Measurements from ENCODE around the gene IL5. TPM values are rescaled to one million over a fixed set of nuclear protein-coding genes. Genes with fewer than 3 reads are reported as not detected.

IL5 gene
- total and polyA plus RNA-seq, 2 of the 13 experiments (the other 11 are each of a cell fraction or from before 2014, with no cell fraction given): not detected

DNA sequence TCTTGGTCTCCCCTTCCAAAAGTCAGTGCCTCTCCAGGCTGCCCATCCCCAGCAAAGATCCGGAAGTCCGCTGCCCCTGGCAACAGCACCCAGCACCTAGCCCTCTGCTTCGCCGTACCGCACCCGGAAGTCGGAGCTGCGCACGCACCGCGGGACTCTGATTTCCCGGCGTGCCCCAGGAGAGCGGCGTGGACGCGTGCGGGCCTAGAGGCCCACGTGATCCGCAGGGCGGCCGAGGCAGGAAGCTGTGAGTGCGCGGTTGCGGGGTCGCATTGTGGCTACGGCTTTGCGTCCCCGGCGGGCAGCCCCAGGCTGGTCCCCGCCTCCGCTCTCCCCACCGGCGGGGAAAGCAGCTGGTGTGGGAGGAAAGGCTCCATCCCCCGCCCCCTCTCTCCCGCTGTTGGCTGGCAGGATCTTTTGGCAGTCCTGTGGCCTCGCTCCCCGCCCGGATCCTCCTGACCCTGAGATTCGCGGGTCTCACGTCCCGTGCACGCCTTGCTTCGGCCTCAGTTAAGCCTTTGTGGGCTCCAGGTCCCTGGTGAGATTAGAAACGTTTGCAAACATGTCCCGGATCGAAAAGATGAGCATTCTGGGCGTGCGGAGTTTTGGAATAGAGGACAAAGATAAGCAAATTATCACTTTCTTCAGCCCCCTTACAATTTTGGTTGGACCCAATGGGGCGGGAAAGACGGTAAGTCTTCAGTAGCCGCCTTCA, 13.6 kb upstream of the IL5 start, which contains the start of gene RAD50 (continued):
- TF ChIP-seq ZFY (CRISPR knock-in tag; IDR thresholded peaks at IDR 0.05) (peak; percentile 95), CENPBD1 (CRISPR knock-in tag; IDR thresholded peaks at IDR 0.05; ENCODE audit: borderline replicate concordance, low read depth) (no peak; the same call in 1 of the 2 replicates), TSC22D2 (CRISPR knock-in tag; IDR thresholded peaks at IDR 0.05; ENCODE audit: borderline replicate concordance) (peak; percentile 95; the same call in 1 of the 2 replicates), GABPA (IDR thresholded peaks at IDR 0.05; ENCODE audit: low read depth, low read length) (peak; percentile 69), GABPA (CRISPR knock-in tag; IDR thresholded peaks at IDR 0.05; ENCODE audit: low read depth) (peak; percentile 92), SMARCC2 (IDR thresholded peaks at IDR 0.05) (no peak), SMAD9 (CRISPR knock-in tag; IDR thresholded peaks at IDR 0.05) (peak; percentile 95), SKI (IDR thresholded peaks at IDR 0.05; ENCODE audit: partially characterized antibody) (no peak), WIZ (CRISPR knock-in tag; IDR thresholded peaks at IDR 0.05) (peak; percentile 88), ATF1 (CRISPR knock-in tag; IDR thresholded peaks at IDR 0.05) (peak; percentile 15), JUNB (CRISPR knock-in tag; IDR thresholded peaks at IDR 0.05; ENCODE audit: borderline replicate concordance) (peak; percentile 70; the same call in 1 of the 2 replicates), ZNF639 (CRISPR knock-in tag; conservative IDR thresholded peaks at IDR 0.05) (peak; percentile 89), ZNF577 (CRISPR knock-in tag; IDR thresholded peaks at IDR 0.05; ENCODE audit: borderline replicate concordance, low read depth) (no peak), SSRP1 (CRISPR knock-in tag; IDR thresholded peaks at IDR 0.05) (no peak), ZNF713 (CRISPR knock-in tag; IDR thresholded peaks at IDR 0.05) (peak; percentile 96; the same call in 1 of the 2 replicates), ZBTB1 (CRISPR knock-in tag; IDR thresholded peaks at IDR 0.05; ENCODE audit: borderline replicate concordance) (peak; percentile 98), ZSCAN21 (CRISPR knock-in tag; IDR thresholded peaks at IDR 0.05; ENCODE audit: borderline replicate concordance) (peak; percentile 86), ZNF569 (CRISPR knock-in tag; IDR thresholded peaks at IDR 0.05; ENCODE audit: borderline replicate concordance) (no peak), ZNF546 (CRISPR knock-in tag; conservative IDR thresholded peaks at IDR 0.05) (peak; percentile 41; the same call in 1 of the 2 replicates), ZNF670 (CRISPR knock-in tag; IDR thresholded peaks at IDR 0.05; ENCODE audit: borderline replicate concordance) (no peak), HMGA1 (CRISPR knock-in tag; conservative IDR thresholded peaks at IDR 0.05) (no peak), EZH2 (conservative IDR thresholded peaks at IDR 0.05; ENCODE audit: low read depth, low read length) (no peak), RFX1 (IDR thresholded peaks at IDR 0.05) (peak; percentile 79), TGIF2 (CRISPR knock-in tag; IDR thresholded peaks at IDR 0.05) (peak; percentile 92), ZNF343 (CRISPR knock-in tag; IDR thresholded peaks at IDR 0.05) (peak; percentile 96; the same call in 1 of the 2 replicates), ZNF841 (CRISPR knock-in tag; IDR thresholded peaks at IDR 0.05; ENCODE audit: borderline replicate concordance) (peak; percentile 93)
- TF ChIP-seq, protein P1, sequence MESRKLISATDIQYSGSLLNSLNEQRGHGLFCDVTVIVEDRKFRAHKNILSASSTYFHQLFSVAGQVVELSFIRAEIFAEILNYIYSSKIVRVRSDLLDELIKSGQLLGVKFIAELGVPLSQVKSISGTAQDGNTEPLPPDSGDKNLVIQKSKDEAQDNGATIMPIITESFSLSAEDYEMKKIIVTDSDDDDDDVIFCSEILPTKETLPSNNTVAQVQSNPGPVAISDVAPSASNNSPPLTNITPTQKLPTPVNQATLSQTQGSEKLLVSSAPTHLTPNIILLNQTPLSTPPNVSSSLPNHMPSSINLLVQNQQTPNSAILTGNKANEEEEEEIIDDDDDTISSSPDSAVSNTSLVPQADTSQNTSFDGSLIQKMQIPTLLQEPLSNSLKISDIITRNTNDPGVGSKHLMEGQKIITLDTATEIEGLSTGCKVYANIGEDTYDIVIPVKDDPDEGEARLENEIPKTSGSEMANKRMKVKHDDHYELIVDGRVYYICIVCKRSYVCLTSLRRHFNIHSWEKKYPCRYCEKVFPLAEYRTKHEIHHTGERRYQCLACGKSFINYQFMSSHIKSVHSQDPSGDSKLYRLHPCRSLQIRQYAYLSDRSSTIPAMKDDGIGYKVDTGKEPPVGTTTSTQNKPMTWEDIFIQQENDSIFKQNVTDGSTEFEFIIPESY (CRISPR knock-in tag; IDR thresholded peaks at IDR 0.05): peak; percentile 63; the same call in 1 of the 2 replicates
- TF ChIP-seq, protein P2, sequence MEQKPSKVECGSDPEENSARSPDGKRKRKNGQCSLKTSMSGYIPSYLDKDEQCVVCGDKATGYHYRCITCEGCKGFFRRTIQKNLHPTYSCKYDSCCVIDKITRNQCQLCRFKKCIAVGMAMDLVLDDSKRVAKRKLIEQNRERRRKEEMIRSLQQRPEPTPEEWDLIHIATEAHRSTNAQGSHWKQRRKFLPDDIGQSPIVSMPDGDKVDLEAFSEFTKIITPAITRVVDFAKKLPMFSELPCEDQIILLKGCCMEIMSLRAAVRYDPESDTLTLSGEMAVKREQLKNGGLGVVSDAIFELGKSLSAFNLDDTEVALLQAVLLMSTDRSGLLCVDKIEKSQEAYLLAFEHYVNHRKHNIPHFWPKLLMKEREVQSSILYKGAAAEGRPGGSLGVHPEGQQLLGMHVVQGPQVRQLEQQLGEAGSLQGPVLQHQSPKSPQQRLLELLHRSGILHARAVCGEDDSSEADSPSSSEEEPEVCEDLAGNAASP (CRISPR knock-in tag; IDR thresholded peaks at IDR 0.05; ENCODE audit: borderline replicate concordance): peak; percentile 81

Data from HepG2 (cell line).